PC-9 (cell line): ENCODE data around the gene SYT15. TPM values are rescaled to one million over a fixed set of nuclear protein-coding genes. Genes with fewer than 3 reads are reported as not detected.
"Not testable (repeated sequence)": the region's sequence is repeated elsewhere in the genome, so short reads cannot be mapped to it uniquely, and the experiment has no call there.

Experiments
- Bru-seq: library from RNA; stranded (reverse); fragments of 400-500 nt; gene quantifications from one replicate; lab custom pipeline; 2021; lab: Mats Ljungman, UMichigan
- BruChase-seq, 2 experiments: library from RNA; stranded (reverse); fragments of 400-500 nt; gene quantifications; one replicate each; lab custom pipeline; 2021; lab: Mats Ljungman, UMichigan
- BruUV-seq: library from RNA; stranded (reverse); fragments of 400-500 nt; replicated peaks from 2 replicates; lab custom pipeline; 2021; lab: Mats Ljungman, UMichigan
- CTCF ChIA-PET: fragments of 300-600 bp; sonication (Branson Sonifier 250); formaldehyde crosslinking; loops from one replicate; lab custom pipeline; 2022; ENCODE audit warnings: antibody characterized with exemption; lab: Charles Lee
- POLR2A ChIA-PET: fragments of 300-600 bp; sonication (Branson Sonifier 250); formaldehyde crosslinking; loops from one replicate; lab custom pipeline; 2022; ENCODE audit warnings: antibody characterized with exemption; ENCODE audit not compliant: unreplicated experiment; lab: Charles Lee
- DNase-seq, 2 experiments: peaks; one replicate each; pipeline versions ENCODE4 v3.0.0 to v3.0.0-alpha.2; 2015 to 2022; ENCODE audit warnings: mixed read lengths in 1 of 2
- H2AFZ ChIP-seq: fragments of 200-600 bp; sonication (generic); 2 replicates; pipeline ENCODE4 v1.8.1; 2017; ENCODE audit warnings: antibody characterized with exemption
- H3F3A ChIP-seq: fragments of 200-600 bp; sonication (generic); 2 replicates; pipeline ENCODE4 v1.8.1; 2017; ENCODE audit warnings: antibody characterized with exemption, mild to moderate bottlenecking, low read depth; ENCODE audit not compliant: insufficient read depth
- H3K27ac ChIP-seq: fragments of 200-600 bp; sonication (generic); 2 replicates; pipeline ENCODE4 v1.6.1; 2016; ENCODE audit warnings: mixed run types
- H3K27me3 ChIP-seq: fragments of 200-600 bp; sonication (generic); 2 replicates; pipeline ENCODE4 v1.6.1; 2016; ENCODE audit warnings: low read depth, mixed run types; ENCODE audit not compliant: insufficient read depth
- H3K36me3 ChIP-seq: fragments of 200-600 bp; sonication (generic); 2 replicates; pipeline ENCODE4 v1.6.1; 2016; ENCODE audit warnings: low read depth, mixed run types
- H3K4me1 ChIP-seq: fragments of 200-600 bp; sonication (generic); replicated peaks from 2 replicates; pipeline ENCODE4 v1.6.1; 2016; ENCODE audit warnings: mixed run types; ENCODE audit not compliant: insufficient read depth
- H3K4me2 ChIP-seq: fragments of 200-600 bp; sonication (generic); 2 replicates; pipeline ENCODE4 v1.6.1; 2017; ENCODE audit warnings: mixed run types
- H3K4me3 ChIP-seq: fragments of 200-600 bp; sonication (generic); 2 replicates; pipeline ENCODE4 v1.6.1; 2016; ENCODE audit warnings: mixed run types
- H3K79me2 ChIP-seq: fragments of 200-600 bp; sonication (generic); 2 replicates; pipeline ENCODE4 v1.6.1; 2017; ENCODE audit warnings: low read depth, mixed run types
- H3K9me2 ChIP-seq: fragments of 200-600 bp; sonication (generic); 2 replicates; pipeline ENCODE4 v1.8.1; 2017; ENCODE audit warnings: mild to moderate bottlenecking; ENCODE audit not compliant: insufficient read depth
- H3K9me3 ChIP-seq: fragments of 200-600 bp; sonication (generic); 2 replicates; pipeline ENCODE4 v1.8.1; 2016; ENCODE audit warnings: low read depth; ENCODE audit not compliant: insufficient read depth
- H4K20me1 ChIP-seq: fragments of 200-600 bp; sonication (generic); 2 replicates; pipeline ENCODE4 v1.8.1; 2017; ENCODE audit not compliant: insufficient read depth
- EZH2 ChIP-seq: fragments of 200-600 bp; sonication (generic); IDR thresholded peaks from 2 replicates; pipeline ENCODE4 v1.8.0; 2017; ENCODE audit warnings: antibody characterized with exemption, low read depth
- intact Hi-C: fragments of 100-400 bp; cut with micrococcal nuclease; formaldehyde crosslinking; loops from one replicate; pipeline ENCODE4 v1.10.0; 2022; ENCODE audit not compliant: unreplicated experiment
- long read RNA-seq: library from polyadenylated mRNA; stranded (forward); transcript quantifications from one replicate; pipeline ENCODE4 v2.0.0, GENCODE V29; 2022
- total RNA-seq: library from RNA; stranded (reverse); gene quantifications from 2 replicates; pipeline ENCODE4 v1.2.3, GENCODE V29; 2021
- TF ChIP-seq, protein P1 (sequence below): fragments of 200-600 bp; sonication (generic); conservative IDR thresholded peaks from 2 replicates; pipeline ENCODE4 v1.6.1; 2017; ENCODE audit warnings: mixed run types, antibody characterized with exemption, mild to moderate bottlenecking, moderate library complexity

The SYT15 gene
- total RNA-seq (1.9 and 3.3 TPM in 2 replicates), Bru-seq, nascent RNA (percentile 22 among the genes with signal in this experiment), BruChase-seq, experiment 1, labeled RNA remaining after a 2-hour chase (percentile 28 among the genes with signal in this experiment), BruChase-seq, experiment 2, labeled RNA remaining after a 6-hour chase (percentile 31 among the genes with signal in this experiment)
- long read RNA-seq, partial matches to known transcripts = 0 of 5 reads
- long read RNA-seq, other reads (novel, unspliced or antisense) = 5 of 5 reads

DNA sequence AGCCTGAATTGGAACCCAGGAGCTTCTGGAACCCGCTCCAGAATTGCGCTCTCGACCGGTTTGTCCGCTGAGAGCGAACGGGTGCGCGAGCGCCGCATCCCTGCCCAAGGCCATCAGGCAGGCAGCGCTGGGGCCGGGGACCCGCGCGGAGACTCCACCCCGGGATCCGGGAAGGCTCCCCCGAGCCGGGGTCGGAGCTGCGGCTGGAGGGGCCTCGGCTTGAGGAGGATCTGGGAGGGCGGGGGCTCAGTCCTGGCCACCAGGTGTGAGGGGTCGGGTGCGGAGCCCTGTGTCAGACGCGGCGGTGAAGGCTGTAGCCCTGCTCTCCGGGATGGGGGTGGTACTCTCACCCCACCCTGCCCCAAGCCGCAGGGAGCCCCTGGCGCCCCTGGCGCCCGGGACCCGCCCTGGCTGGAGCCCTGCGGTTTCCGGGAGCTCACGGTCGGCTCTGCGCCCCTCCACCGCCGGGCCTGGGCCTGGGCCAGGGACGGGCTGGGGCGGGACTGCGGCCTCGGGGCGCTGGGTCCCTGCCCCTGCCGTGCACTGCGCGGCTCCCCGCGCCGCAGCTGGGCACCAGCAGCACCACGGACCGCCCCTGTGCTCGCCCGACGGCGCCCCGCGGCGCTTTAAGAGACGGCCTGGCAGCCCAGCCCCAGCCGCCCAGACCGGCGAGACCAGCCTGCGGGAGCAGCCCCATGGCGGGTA is at the start of gene SYT15:
Gene SYT15, plus strand, starts transcription at position 655 of the 705 bp plus-strand sequence. Its CDS starts 41 bp downstream, at position 696.
- H2AFZ ChIP-seq, H3K4me1 ChIP-seq, H3K27me3 ChIP-seq, H3K9me3 ChIP-seq, H3K9me2 ChIP-seq, H3K27ac ChIP-seq, H3F3A ChIP-seq, BruUV-seq, CTCF ChIA-PET, intact Hi-C loops, H3K4me3 ChIP-seq, POLR2A ChIA-PET, H3K36me3 ChIP-seq, H3K4me2 ChIP-seq, H4K20me1 ChIP-seq, H3K79me2 ChIP-seq: not testable (repeated sequence)
- peak in 1 of 2 experiments; percentile 38 for DNase-seq

GRCh38 chr10:46529742-46530141 is 49.2 kb upstream of the SYT15 start:
- Histone ChIP-seq H3K4me1 (peaks cover 14% of the 10 kb centered on the region), H3F3A (peaks cover 19% of the 10 kb centered on the region)
- H3K4me3 ChIP-seq, H3K79me2 ChIP-seq, H3K9me3 ChIP-seq, H2AFZ ChIP-seq, H4K20me1 ChIP-seq, BruUV-seq, DNase-seq, H3K27ac ChIP-seq, H3K4me2 ChIP-seq, H3K36me3 ChIP-seq, CTCF ChIA-PET, H3K27me3 ChIP-seq, H3K9me2 ChIP-seq: not testable (repeated sequence)
- intact Hi-C loops = loop anchor here (2.0 kb wide), 1 partner anchor 15 kb away; no protein-coding TSS in a partner anchor
- POLR2A ChIA-PET = interaction anchor here (0.6 kb wide), 1 partner anchor 9 kb away, joined by 3 read pairs; no protein-coding TSS in a partner anchor

DNA sequence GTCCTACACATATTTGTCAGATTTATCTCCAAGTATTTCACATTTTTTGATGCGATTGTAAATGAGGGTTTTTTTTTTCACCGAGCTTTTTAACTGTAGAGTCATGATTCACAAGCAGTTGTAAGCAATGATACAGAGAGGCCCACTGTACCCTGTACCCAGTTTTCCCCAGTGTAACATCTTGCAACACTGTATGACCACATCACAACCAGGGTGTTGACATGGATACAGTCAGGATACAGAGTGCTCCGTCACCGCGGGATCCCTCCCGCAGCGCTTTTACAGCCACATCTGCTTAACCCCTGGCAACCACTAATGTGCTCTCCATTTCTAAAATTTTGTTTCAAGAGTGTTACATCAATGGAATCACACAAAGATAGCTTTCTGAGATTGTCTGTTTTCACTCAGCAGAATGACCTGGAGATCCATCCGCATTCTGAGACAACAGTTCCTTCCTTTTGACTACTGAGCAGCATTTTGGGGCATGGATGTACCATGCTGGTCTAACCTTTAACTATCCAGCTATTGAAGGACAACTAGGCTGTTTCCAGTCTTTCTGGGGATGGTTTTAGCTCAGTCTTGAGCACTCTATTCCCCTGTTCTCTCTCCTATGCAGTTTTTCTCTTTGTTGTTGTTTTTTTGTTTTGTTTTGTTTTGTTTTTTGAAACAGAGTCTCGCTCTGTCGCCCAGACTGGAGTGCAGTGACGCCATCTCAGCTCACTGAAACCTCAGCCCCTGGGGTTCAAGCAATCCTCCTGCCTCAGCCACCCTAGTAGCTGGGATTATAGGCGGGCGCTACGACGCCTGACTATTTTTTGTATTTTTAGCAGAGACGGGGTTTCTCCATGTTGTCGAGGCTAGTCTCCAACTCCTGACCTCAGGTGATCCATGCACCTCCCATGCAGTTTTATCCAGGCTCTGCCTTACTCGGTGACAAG is 48.4 kb upstream of the SYT15 start:
- POLR2A ChIA-PET = interaction anchor here (0.6 kb wide), 1 partner anchor 9 kb away, joined by 3 read pairs; no protein-coding TSS in a partner anchor
- peaks cover 6% of the 10 kb centered on the region for H3K4me1 ChIP-seq
- no peaks in the 10 kb centered on the region for H3K27me3 ChIP-seq
- TF ChIP-seq, protein P1, sequence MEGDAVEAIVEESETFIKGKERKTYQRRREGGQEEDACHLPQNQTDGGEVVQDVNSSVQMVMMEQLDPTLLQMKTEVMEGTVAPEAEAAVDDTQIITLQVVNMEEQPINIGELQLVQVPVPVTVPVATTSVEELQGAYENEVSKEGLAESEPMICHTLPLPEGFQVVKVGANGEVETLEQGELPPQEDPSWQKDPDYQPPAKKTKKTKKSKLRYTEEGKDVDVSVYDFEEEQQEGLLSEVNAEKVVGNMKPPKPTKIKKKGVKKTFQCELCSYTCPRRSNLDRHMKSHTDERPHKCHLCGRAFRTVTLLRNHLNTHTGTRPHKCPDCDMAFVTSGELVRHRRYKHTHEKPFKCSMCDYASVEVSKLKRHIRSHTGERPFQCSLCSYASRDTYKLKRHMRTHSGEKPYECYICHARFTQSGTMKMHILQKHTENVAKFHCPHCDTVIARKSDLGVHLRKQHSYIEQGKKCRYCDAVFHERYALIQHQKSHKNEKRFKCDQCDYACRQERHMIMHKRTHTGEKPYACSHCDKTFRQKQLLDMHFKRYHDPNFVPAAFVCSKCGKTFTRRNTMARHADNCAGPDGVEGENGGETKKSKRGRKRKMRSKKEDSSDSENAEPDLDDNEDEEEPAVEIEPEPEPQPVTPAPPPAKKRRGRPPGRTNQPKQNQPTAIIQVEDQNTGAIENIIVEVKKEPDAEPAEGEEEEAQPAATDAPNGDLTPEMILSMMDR = no peak
- no peak for TF ChIP-seq EZH2
- no peaks in the 10 kb centered on the region for H3K9me2 ChIP-seq
- BruUV-seq = no TSS peak
- CTCF ChIA-PET = no interaction called here
- H3F3A ChIP-seq = peaks cover 11% of the 10 kb centered on the region
- no peak overlapping the region for H3K4me3 ChIP-seq
- no peak overlapping the region for H3K27ac ChIP-seq
- no peaks in the 10 kb centered on the region for H3K9me3 ChIP-seq
- intact Hi-C loops = no loop called here
- H4K20me1 ChIP-seq = no peaks in the 10 kb centered on the region
- no peak for DNase-seq
- H3K36me3 ChIP-seq = no peaks in the 10 kb centered on the region
- H3K4me2 ChIP-seq = no peak overlapping the region
- no peaks in the 10 kb centered on the region for H3K79me2 ChIP-seq
- H2AFZ ChIP-seq = no peak overlapping the region

GRCh38 chr10:46532256-46532655 is 46.7 kb upstream of the SYT15 start:
- H3K4me2 ChIP-seq, POLR2A ChIA-PET, H2AFZ ChIP-seq, H3K27me3 ChIP-seq, BruUV-seq, CTCF ChIA-PET, H4K20me1 ChIP-seq, H3K4me1 ChIP-seq, H3K27ac ChIP-seq, H3K79me2 ChIP-seq, DNase-seq, H3K36me3 ChIP-seq, H3K4me3 ChIP-seq, H3K9me3 ChIP-seq, H3F3A ChIP-seq, H3K9me2 ChIP-seq, intact Hi-C loops: not testable (repeated sequence)
